HEK293 (cell line): ENCODE results near the gene CDKAL1.

Experiments used
- CTCF ChIP-seq: fragments of 450-650 bp; formaldehyde crosslinking; IDR thresholded peaks from 2 replicates; pipeline ENCODE4 v1.5.1; 2016; ENCODE audit warnings: missing biosample characterization, missing genetic modification characterization
- GLIS2 ChIP-seq: fragments of 450-650 bp; formaldehyde crosslinking; IDR thresholded peaks from 2 replicates; pipeline ENCODE4 v1.5.1; 2016; ENCODE audit warnings: missing biosample characterization, missing genetic modification characterization
- REST ChIP-seq: fragments of 450-650 bp; formaldehyde crosslinking; IDR thresholded peaks from 2 replicates; pipeline ENCODE4 v1.5.1; 2016; ENCODE audit warnings: missing biosample characterization, missing genetic modification characterization
- ZBTB7A ChIP-seq: fragments of 450-650 bp; formaldehyde crosslinking; IDR thresholded peaks from 2 replicates; pipeline ENCODE4 v1.5.1; 2016; ENCODE audit warnings: low read depth, missing biosample characterization, missing genetic modification characterization
- ZNF24 ChIP-seq: fragments of 450-650 bp; formaldehyde crosslinking; IDR thresholded peaks from 2 replicates; pipeline ENCODE4 v1.5.1; 2016; ENCODE audit warnings: missing biosample characterization, missing genetic modification characterization
- ZNF335 ChIP-seq: fragments of 450-650 bp; formaldehyde crosslinking; conservative IDR thresholded peaks from 2 replicates; pipeline ENCODE4 v1.5.1; 2016; ENCODE audit warnings: missing biosample characterization, missing genetic modification characterization
- ZNF350 ChIP-seq: fragments of 450-650 bp; formaldehyde crosslinking; IDR thresholded peaks from 2 replicates; pipeline ENCODE4 v1.5.0; 2017; ENCODE audit warnings: missing biosample characterization, mild to moderate bottlenecking, missing genetic modification characterization
- ZNF433 ChIP-seq: fragments of 450-650 bp; formaldehyde crosslinking; IDR thresholded peaks from 2 replicates; pipeline ENCODE4 v1.5.1; 2016; ENCODE audit warnings: missing biosample characterization, missing genetic modification characterization, low read depth
- ZNF473 ChIP-seq: fragments of 450-650 bp; formaldehyde crosslinking; IDR thresholded peaks from 2 replicates; pipeline ENCODE4 v1.5.1; 2017; ENCODE audit warnings: missing biosample characterization, missing genetic modification characterization
- ZNF580 ChIP-seq: fragments of 450-650 bp; formaldehyde crosslinking; IDR thresholded peaks from 2 replicates; pipeline ENCODE4 v1.5.1; 2016; ENCODE audit warnings: missing biosample characterization, missing genetic modification characterization
- ZNF776 ChIP-seq: fragments of 450-650 bp; formaldehyde crosslinking; IDR thresholded peaks from 2 replicates; pipeline ENCODE4 v1.5.0; 2017; ENCODE audit warnings: missing biosample characterization, missing genetic modification characterization, borderline replicate concordance
- ZNF837 ChIP-seq: fragments of 450-650 bp; formaldehyde crosslinking; IDR thresholded peaks from 2 replicates; pipeline ENCODE4 v1.5.1; 2016; ENCODE audit warnings: missing biosample characterization, missing genetic modification characterization

- TF ChIP-seq ZNF335 (tag by site-specific recombination) (no peak), REST (no peak), ZNF837 (tag by site-specific recombination) (no peak), CTCF (tag by site-specific recombination) (no peak), ZNF433 (tag by site-specific recombination) (no peak), ZNF473 (tag by site-specific recombination) (no peak), ZNF24 (no peak), ZNF350 (tag by site-specific recombination) (no peak), ZNF776 (tag by site-specific recombination) (no peak), ZNF580 (tag by site-specific recombination) (no peak), ZBTB7A (no peak), GLIS2 (tag by site-specific recombination) (no peak)
Measured at GRCh38 chr6:20707870-20708269, 173.6 kb downstream of the CDKAL1 start.
